WTC11 (cell line): ENCODE measurements around the gene SARS1. TPM values are rescaled to one million over a fixed set of nuclear protein-coding genes. Genes with fewer than 3 reads are reported as not detected.

Experiments
- ATAC-seq: fragments of 200-7000 bp; cut with Tn5 transposase; 2 replicates; pipeline ENCODE4 v1.10.0; 2021; ENCODE audit warnings: mild to moderate bottlenecking, moderate library complexity
- CTCF ChIA-PET: fragments of 300-600 bp; sonication (Branson Sonifier 250); formaldehyde crosslinking; loops from one replicate; lab custom pipeline; 2021; ENCODE audit warnings: antibody characterized with exemption; lab: Charles Lee
- POLR2A ChIA-PET: fragments of 350-600 bp; sonication (Branson Sonifier 250); formaldehyde crosslinking; loops from one replicate; lab custom pipeline; 2021; ENCODE audit warnings: antibody characterized with exemption; lab: Charles Lee
- DNase-seq: peaks from one replicate; pipeline ENCODE4 v3.0.0; 2021; ENCODE audit warnings: low spot score
- H3K27ac Mint-ChIP-seq: 2 replicates; pipeline ENCODE4 v1.8.0; 2021; ENCODE audit warnings: mixed read lengths
- H3K27me3 Mint-ChIP-seq: 2 replicates; pipeline ENCODE4 v1.8.0; 2021; ENCODE audit warnings: low read depth, mild to moderate bottlenecking, moderate library complexity, mixed read lengths
- H3K36me3 Mint-ChIP-seq: 2 replicates; pipeline ENCODE4 v1.8.0; 2021; ENCODE audit warnings: mixed read lengths
- H3K4me1 Mint-ChIP-seq: 2 replicates; pipeline ENCODE4 v1.8.0; 2022; ENCODE audit warnings: mixed read lengths
- H3K4me3 Mint-ChIP-seq: 2 replicates; pipeline ENCODE4 v1.8.0; 2021; ENCODE audit warnings: mild to moderate bottlenecking, moderate library complexity, mixed read lengths
- H3K9me3 Mint-ChIP-seq: 2 replicates; pipeline ENCODE4 v1.8.0; 2021; ENCODE audit warnings: mixed read lengths
- ARID4B ChIP-seq: sonication (generic); formaldehyde crosslinking; IDR thresholded peaks from 2 replicates; pipeline ENCODE4 v1.8.0; 2023; ENCODE audit warnings: missing genetic modification reagents, mild to moderate bottlenecking, borderline replicate concordance
- ATF2 ChIP-seq: sonication (generic); formaldehyde crosslinking; IDR thresholded peaks from 2 replicates; pipeline ENCODE4 v1.8.1; 2022; ENCODE audit warnings: low read depth, missing genetic modification reagents, borderline replicate concordance
- ATF3 ChIP-seq: sonication (generic); formaldehyde crosslinking; conservative IDR thresholded peaks from 2 replicates; pipeline ENCODE4 v1.8.1; 2022; ENCODE audit warnings: mild to moderate bottlenecking, missing genetic modification reagents
- ERG ChIP-seq: fragments of 250-450 bp; sonication (Bioruptor Pico); IDR thresholded peaks from 2 replicates; pipeline ENCODE4 v1.8.0; 2021; ENCODE audit warnings: mild to moderate bottlenecking
- FOXK1 ChIP-seq: sonication (generic); formaldehyde crosslinking; IDR thresholded peaks from 2 replicates; pipeline ENCODE4 v1.8.0; 2022; ENCODE audit warnings: mild to moderate bottlenecking, moderate library complexity, missing genetic modification reagents
- NFATC4 ChIP-seq: fragments of 250-450 bp; sonication (Bioruptor Pico); IDR thresholded peaks from 2 replicates; pipeline ENCODE4 v1.9.0; 2021; ENCODE audit warnings: mild to moderate bottlenecking
- NFYB ChIP-seq: sonication (generic); formaldehyde crosslinking; conservative IDR thresholded peaks from 2 replicates; pipeline ENCODE4 v1.8.0; 2022; ENCODE audit warnings: low read depth, missing genetic modification reagents
- RELA ChIP-seq: sonication (generic); formaldehyde crosslinking; IDR thresholded peaks from 2 replicates; pipeline ENCODE4 v1.8.1; 2022; ENCODE audit warnings: missing genetic modification reagents, mild to moderate bottlenecking, borderline replicate concordance
- SMAD4 ChIP-seq: sonication (generic); formaldehyde crosslinking; IDR thresholded peaks from 2 replicates; pipeline ENCODE4 v1.8.0; 2022; ENCODE audit warnings: mild to moderate bottlenecking, missing genetic modification reagents
- USF2 ChIP-seq: sonication (generic); formaldehyde crosslinking; IDR thresholded peaks from 2 replicates; pipeline ENCODE4 v1.8.1; 2023; ENCODE audit warnings: mild to moderate bottlenecking, missing genetic modification reagents, moderate library complexity
- ZBTB43 ChIP-seq: sonication (generic); formaldehyde crosslinking; IDR thresholded peaks from 2 replicates; pipeline ENCODE4 v1.8.1; 2023; ENCODE audit warnings: mild to moderate bottlenecking, missing genetic modification reagents
- ZNF317 ChIP-seq: sonication (generic); formaldehyde crosslinking; IDR thresholded peaks from 2 replicates; pipeline ENCODE4 v1.8.1; 2023; ENCODE audit warnings: low read depth, mild to moderate bottlenecking, moderate library complexity, missing genetic modification reagents, borderline replicate concordance
- ZNF416 ChIP-seq: fragments of 250-450 bp; sonication (Bioruptor Pico); IDR thresholded peaks from 2 replicates; pipeline ENCODE4 v1.9.0; 2021; ENCODE audit warnings: mild to moderate bottlenecking, inconsistent platforms
- ZNF512 ChIP-seq: sonication (generic); formaldehyde crosslinking; IDR thresholded peaks from 2 replicates; pipeline ENCODE4 v1.8.1; 2022; ENCODE audit warnings: missing genetic modification reagents, borderline replicate concordance
- total RNA-seq: library from RNA; stranded (reverse); gene quantifications from 3 replicates; pipeline ENCODE4 v1.2.3, GENCODE V29; 2021

Gene SARS1
- total RNA-seq, 1 experiment from 2014 or later, result 149 TPM

GRCh38 chr1:109228167-109228566 lies 14.4 kb downstream of the SARS1 start:
- H3K4me3 Mint-ChIP-seq, result no peak overlapping the region
- POLR2A ChIA-PET, result no interaction called here
- CTCF ChIA-PET, result interaction anchor here (1.0 kb wide), 2 partner anchors 11 to 37 kb away, joined by 4 to 5 read pairs; no protein-coding TSS in a partner anchor
- H3K27ac Mint-ChIP-seq, result peak overlapping the region; percentile 13
- DNase-seq, result no peak
- H3K36me3 Mint-ChIP-seq, result peaks cover 23% of the 10 kb centered on the region
- H3K27me3 Mint-ChIP-seq, result no peaks in the 10 kb centered on the region
- H3K4me1 Mint-ChIP-seq, result peaks cover 64% of the 10 kb centered on the region
- no peaks in the 10 kb centered on the region for H3K9me3 Mint-ChIP-seq
- TF ChIP-seq NFYB (CRISPR knock-in tag) (no peak), ZNF317 (no peak), FOXK1 (CRISPR knock-in tag) (no peak), RELA (CRISPR knock-in tag) (no peak), ZBTB43 (CRISPR knock-in tag) (no peak), SMAD4 (CRISPR knock-in tag) (no peak), ATF3 (CRISPR knock-in tag) (no peak), ERG (CRISPR knock-in tag) (no peak), ZNF512 (CRISPR knock-in tag) (no peak), ATF2 (no peak), NFATC4 (no peak), ARID4B (CRISPR knock-in tag) (no peak), USF2 (CRISPR knock-in tag) (no peak), ZNF416 (CRISPR knock-in tag) (no peak)
- ATAC-seq, result no peak
